WTC11 (cell line): ENCODE results near the gene LTBP3. TPM values are rescaled to one million over a fixed set of nuclear protein-coding genes. Genes with fewer than 3 reads are reported as not detected.

Source experiments
- ATF1 ChIP-seq: sonication (generic); formaldehyde crosslinking; IDR thresholded peaks from 2 replicates; pipeline ENCODE4 v1.8.1; 2023; ENCODE audit warnings: mild to moderate bottlenecking, moderate library complexity, missing genetic modification reagents
- CREM ChIP-seq: sonication (generic); formaldehyde crosslinking; IDR thresholded peaks from 2 replicates; pipeline ENCODE4 v1.8.1; 2022; ENCODE audit warnings: mild to moderate bottlenecking, missing genetic modification reagents, moderate library complexity
- ELF4 ChIP-seq: sonication (generic); formaldehyde crosslinking; IDR thresholded peaks from 2 replicates; pipeline ENCODE4 v1.8.1; 2022; ENCODE audit warnings: low read depth, mild to moderate bottlenecking, moderate library complexity, missing genetic modification reagents
- EMX1 ChIP-seq: fragments of 250-450 bp; sonication (Bioruptor Pico); IDR thresholded peaks from 2 replicates; pipeline ENCODE4 v1.8.0; 2021; ENCODE audit warnings: mild to moderate bottlenecking
- IRF2 ChIP-seq: sonication (generic); formaldehyde crosslinking; IDR thresholded peaks from 2 replicates; pipeline ENCODE4 v1.8.0; 2022; ENCODE audit warnings: low read depth, missing genetic modification reagents, borderline replicate concordance
- MYBL2 ChIP-seq: sonication (generic); formaldehyde crosslinking; IDR thresholded peaks from 2 replicates; pipeline ENCODE4 v1.8.1; 2023; ENCODE audit warnings: mild to moderate bottlenecking, moderate library complexity, missing genetic modification reagents
- SMAD3 ChIP-seq: sonication (generic); formaldehyde crosslinking; IDR thresholded peaks from 2 replicates; pipeline ENCODE4 v1.8.0; 2022; ENCODE audit warnings: missing genetic modification reagents, mild to moderate bottlenecking, borderline replicate concordance
- TEAD1 ChIP-seq: sonication (generic); formaldehyde crosslinking; IDR thresholded peaks from 2 replicates; pipeline ENCODE4 v1.8.0; 2022; ENCODE audit warnings: mild to moderate bottlenecking, missing genetic modification reagents
- TEAD4 ChIP-seq: sonication (generic); formaldehyde crosslinking; IDR thresholded peaks from 2 replicates; pipeline ENCODE4 v1.8.0; 2022; ENCODE audit warnings: mild to moderate bottlenecking, missing genetic modification reagents
- TP53 ChIP-seq: sonication (generic); formaldehyde crosslinking; IDR thresholded peaks from 2 replicates; pipeline ENCODE4 v1.8.1; 2023; ENCODE audit warnings: mild to moderate bottlenecking, missing genetic modification reagents
- ZNF121 ChIP-seq: sonication (generic); formaldehyde crosslinking; IDR thresholded peaks from 2 replicates; pipeline ENCODE4 v1.8.0; 2023; ENCODE audit warnings: missing genetic modification reagents
- total RNA-seq: library from RNA; stranded (reverse); gene quantifications from 3 replicates; pipeline ENCODE4 v1.2.3, GENCODE V29; 2021
- TF ChIP-seq, protein P1 (sequence below): sonication (generic); formaldehyde crosslinking; IDR thresholded peaks from 2 replicates; pipeline ENCODE4 v1.8.1; 2022; ENCODE audit warnings: low read depth, missing genetic modification reagents, borderline replicate concordance
- TF ChIP-seq, protein P2 (sequence below): sonication (generic); formaldehyde crosslinking; IDR thresholded peaks from 2 replicates; pipeline ENCODE4 v1.8.0; 2022; ENCODE audit warnings: mild to moderate bottlenecking, missing genetic modification reagents
- TF ChIP-seq, protein P3 (sequence below): sonication (generic); formaldehyde crosslinking; IDR thresholded peaks from 2 replicates; pipeline ENCODE4 v1.8.0; 2022; ENCODE audit warnings: missing genetic modification reagents
- TF ChIP-seq, protein P4 (sequence below): fragments of 250-450 bp; sonication (Bioruptor Pico); conservative IDR thresholded peaks from 2 replicates; pipeline ENCODE4 v1.9.0; 2021; ENCODE audit warnings: mild to moderate bottlenecking
- TF ChIP-seq, protein P5 (sequence below): sonication (generic); formaldehyde crosslinking; IDR thresholded peaks from 2 replicates; pipeline ENCODE4 v1.8.1; 2022; ENCODE audit warnings: low read depth, mild to moderate bottlenecking, moderate library complexity, missing genetic modification reagents, borderline replicate concordance
- TF ChIP-seq, protein P6 (sequence below): sonication (generic); formaldehyde crosslinking; IDR thresholded peaks from 2 replicates; pipeline ENCODE4 v1.8.1; 2022; ENCODE audit warnings: mild to moderate bottlenecking, moderate library complexity, missing genetic modification reagents
- TF ChIP-seq, protein P7 (sequence below): sonication (generic); formaldehyde crosslinking; IDR thresholded peaks from 2 replicates; pipeline ENCODE4 v1.8.0; 2023; ENCODE audit warnings: missing genetic modification reagents, mild to moderate bottlenecking, borderline replicate concordance
- TF ChIP-seq, protein P8 (sequence below): fragments of 250-450 bp; sonication (Bioruptor Pico); IDR thresholded peaks from 2 replicates; pipeline ENCODE4 v2.1.2; 2022; ENCODE audit warnings: mild to moderate bottlenecking, moderate library complexity

Gene LTBP3
- total RNA-seq, 1 experiment from 2014 or later: 20.7 TPM

DNA sequence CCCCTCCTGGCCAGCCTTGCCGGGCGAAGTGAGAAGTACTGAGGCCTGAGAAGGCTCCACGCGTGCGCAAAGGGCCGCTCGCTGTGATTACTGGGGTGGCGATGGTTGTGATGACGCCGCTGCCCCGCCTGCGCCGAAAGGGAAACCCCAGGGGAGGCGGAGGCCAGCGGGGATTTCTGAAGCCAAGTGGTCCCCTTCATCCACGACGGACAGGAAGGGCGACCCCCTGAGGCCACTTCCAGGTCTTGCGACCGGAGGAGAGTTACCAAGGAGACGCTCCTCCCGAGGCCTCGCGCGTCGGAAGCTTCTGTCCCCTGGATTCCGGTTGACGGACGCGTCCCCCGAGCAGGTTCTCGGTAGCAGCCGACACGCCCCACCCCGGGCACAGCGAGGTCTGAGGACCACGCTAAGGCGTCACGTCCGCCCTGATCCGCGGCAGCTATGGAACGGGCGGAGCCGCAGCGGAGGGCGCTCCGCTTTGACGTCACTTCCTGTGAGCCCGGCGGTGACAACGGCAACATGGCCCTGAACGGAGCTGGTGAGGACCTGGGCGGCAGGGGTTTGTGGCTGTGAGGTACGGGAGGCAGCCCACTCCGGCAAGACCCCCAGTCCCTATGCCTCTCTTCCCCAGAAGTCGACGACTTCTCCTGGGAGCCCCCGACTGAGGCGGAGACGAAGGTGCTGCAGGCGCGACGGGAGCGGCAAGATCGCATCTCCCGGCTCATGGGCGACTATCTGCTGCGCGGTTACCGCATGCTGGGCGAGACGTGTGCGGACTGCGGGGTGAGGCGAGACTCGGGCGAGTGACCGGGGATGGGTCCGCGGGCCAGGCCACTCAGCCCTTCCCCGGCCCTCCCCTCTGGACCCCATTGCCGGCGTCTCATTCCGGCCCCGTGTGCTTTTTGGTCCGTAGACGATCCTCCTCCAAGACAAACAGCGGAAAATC is 12.1 kb upstream of the LTBP3 start, which contains the start of gene ZNRD2 (continued):
- TF ChIP-seq, protein P1, sequence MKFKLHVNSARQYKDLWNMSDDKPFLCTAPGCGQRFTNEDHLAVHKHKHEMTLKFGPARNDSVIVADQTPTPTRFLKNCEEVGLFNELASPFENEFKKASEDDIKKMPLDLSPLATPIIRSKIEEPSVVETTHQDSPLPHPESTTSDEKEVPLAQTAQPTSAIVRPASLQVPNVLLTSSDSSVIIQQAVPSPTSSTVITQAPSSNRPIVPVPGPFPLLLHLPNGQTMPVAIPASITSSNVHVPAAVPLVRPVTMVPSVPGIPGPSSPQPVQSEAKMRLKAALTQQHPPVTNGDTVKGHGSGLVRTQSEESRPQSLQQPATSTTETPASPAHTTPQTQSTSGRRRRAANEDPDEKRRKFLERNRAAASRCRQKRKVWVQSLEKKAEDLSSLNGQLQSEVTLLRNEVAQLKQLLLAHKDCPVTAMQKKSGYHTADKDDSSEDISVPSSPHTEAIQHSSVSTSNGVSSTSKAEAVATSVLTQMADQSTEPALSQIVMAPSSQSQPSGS: no peak
- TF ChIP-seq, protein P2, sequence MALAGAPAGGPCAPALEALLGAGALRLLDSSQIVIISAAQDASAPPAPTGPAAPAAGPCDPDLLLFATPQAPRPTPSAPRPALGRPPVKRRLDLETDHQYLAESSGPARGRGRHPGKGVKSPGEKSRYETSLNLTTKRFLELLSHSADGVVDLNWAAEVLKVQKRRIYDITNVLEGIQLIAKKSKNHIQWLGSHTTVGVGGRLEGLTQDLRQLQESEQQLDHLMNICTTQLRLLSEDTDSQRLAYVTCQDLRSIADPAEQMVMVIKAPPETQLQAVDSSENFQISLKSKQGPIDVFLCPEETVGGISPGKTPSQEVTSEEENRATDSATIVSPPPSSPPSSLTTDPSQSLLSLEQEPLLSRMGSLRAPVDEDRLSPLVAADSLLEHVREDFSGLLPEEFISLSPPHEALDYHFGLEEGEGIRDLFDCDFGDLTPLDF (CRISPR knock-in tag): no peak
- TF ChIP-seq ATF1 (CRISPR knock-in tag) (peak; percentile 98; the same call in 1 of the 2 replicates), TEAD4 (no peak), SMAD3 (CRISPR knock-in tag) (peak; percentile 77; the same call in 1 of the 2 replicates), TP53 (CRISPR knock-in tag) (no peak), MYBL2 (CRISPR knock-in tag) (peak; percentile 66; the same call in 1 of the 2 replicates), TEAD1 (CRISPR knock-in tag) (peak; percentile 67), EMX1 (CRISPR knock-in tag) (no peak; the same call in 1 of the 2 replicates), ELF4 (CRISPR knock-in tag) (no peak), CREM (CRISPR knock-in tag) (peak; percentile 100), ZNF121 (CRISPR knock-in tag) (0 out of 2 replicates have a peak, but pooled peaks have one; percentile 19), IRF2 (CRISPR knock-in tag) (no peak)
- TF ChIP-seq, protein P3, sequence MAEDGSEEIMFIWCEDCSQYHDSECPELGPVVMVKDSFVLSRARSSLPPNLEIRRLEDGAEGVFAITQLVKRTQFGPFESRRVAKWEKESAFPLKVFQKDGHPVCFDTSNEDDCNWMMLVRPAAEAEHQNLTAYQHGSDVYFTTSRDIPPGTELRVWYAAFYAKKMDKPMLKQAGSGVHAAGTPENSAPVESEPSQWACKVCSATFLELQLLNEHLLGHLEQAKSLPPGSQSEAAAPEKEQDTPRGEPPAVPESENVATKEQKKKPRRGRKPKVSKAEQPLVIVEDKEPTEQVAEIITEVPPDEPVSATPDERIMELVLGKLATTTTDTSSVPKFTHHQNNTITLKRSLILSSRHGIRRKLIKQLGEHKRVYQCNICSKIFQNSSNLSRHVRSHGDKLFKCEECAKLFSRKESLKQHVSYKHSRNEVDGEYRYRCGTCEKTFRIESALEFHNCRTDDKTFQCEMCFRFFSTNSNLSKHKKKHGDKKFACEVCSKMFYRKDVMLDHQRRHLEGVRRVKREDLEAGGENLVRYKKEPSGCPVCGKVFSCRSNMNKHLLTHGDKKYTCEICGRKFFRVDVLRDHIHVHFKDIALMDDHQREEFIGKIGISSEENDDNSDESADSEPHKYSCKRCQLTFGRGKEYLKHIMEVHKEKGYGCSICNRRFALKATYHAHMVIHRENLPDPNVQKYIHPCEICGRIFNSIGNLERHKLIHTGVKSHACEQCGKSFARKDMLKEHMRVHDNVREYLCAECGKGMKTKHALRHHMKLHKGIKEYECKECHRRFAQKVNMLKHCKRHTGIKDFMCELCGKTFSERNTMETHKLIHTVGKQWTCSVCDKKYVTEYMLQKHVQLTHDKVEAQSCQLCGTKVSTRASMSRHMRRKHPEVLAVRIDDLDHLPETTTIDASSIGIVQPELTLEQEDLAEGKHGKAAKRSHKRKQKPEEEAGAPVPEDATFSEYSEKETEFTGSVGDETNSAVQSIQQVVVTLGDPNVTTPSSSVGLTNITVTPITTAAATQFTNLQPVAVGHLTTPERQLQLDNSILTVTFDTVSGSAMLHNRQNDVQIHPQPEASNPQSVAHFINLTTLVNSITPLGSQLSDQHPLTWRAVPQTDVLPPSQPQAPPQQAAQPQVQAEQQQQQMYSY (CRISPR knock-in tag): peak; percentile 89
- TF ChIP-seq, protein P4, sequence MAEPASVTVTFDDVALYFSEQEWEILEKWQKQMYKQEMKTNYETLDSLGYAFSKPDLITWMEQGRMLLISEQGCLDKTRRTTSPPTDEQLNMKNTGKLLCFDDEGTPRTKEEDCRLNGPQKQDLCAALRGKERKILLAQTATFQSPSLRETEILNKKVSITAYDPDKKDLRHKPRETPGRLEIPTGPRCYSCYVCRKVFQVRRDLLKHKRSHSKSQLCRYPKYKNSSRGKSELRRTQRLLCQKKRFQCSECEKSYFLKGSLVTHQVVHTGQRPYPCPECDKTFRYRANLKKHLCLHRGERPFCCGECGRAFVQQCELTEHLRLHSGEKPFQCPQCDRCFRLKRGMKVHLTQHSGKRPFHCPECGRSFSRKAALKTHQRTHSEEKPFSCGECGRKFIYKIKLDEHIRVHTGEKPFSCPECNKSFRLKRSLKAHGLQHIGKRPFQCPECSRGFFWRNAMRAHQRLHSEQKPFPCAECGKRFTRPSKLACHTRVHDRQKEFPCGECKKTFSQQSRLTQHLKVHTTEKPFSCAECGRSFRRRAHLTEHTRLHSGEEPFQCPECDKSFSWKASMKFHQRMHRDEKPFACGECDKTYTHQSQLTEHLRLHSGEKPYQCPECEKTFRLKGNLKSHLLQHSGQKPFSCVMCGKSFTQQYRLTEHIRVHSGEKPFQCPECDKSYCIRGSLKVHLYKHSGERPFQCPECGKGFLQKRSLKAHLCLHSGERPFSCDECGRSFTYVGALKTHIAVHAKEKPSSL (CRISPR knock-in tag): no peak
- TF ChIP-seq, protein P5, sequence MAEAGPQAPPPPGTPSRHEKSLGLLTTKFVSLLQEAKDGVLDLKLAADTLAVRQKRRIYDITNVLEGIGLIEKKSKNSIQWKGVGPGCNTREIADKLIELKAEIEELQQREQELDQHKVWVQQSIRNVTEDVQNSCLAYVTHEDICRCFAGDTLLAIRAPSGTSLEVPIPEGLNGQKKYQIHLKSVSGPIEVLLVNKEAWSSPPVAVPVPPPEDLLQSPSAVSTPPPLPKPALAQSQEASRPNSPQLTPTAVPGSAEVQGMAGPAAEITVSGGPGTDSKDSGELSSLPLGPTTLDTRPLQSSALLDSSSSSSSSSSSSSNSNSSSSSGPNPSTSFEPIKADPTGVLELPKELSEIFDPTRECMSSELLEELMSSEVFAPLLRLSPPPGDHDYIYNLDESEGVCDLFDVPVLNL (CRISPR knock-in tag): no peak
- TF ChIP-seq, protein P6, sequence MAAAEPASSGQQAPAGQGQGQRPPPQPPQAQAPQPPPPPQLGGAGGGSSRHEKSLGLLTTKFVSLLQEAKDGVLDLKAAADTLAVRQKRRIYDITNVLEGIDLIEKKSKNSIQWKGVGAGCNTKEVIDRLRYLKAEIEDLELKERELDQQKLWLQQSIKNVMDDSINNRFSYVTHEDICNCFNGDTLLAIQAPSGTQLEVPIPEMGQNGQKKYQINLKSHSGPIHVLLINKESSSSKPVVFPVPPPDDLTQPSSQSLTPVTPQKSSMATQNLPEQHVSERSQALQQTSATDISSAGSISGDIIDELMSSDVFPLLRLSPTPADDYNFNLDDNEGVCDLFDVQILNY: peak; percentile 69; the same call in 1 of the 2 replicates
- TF ChIP-seq, protein P7, sequence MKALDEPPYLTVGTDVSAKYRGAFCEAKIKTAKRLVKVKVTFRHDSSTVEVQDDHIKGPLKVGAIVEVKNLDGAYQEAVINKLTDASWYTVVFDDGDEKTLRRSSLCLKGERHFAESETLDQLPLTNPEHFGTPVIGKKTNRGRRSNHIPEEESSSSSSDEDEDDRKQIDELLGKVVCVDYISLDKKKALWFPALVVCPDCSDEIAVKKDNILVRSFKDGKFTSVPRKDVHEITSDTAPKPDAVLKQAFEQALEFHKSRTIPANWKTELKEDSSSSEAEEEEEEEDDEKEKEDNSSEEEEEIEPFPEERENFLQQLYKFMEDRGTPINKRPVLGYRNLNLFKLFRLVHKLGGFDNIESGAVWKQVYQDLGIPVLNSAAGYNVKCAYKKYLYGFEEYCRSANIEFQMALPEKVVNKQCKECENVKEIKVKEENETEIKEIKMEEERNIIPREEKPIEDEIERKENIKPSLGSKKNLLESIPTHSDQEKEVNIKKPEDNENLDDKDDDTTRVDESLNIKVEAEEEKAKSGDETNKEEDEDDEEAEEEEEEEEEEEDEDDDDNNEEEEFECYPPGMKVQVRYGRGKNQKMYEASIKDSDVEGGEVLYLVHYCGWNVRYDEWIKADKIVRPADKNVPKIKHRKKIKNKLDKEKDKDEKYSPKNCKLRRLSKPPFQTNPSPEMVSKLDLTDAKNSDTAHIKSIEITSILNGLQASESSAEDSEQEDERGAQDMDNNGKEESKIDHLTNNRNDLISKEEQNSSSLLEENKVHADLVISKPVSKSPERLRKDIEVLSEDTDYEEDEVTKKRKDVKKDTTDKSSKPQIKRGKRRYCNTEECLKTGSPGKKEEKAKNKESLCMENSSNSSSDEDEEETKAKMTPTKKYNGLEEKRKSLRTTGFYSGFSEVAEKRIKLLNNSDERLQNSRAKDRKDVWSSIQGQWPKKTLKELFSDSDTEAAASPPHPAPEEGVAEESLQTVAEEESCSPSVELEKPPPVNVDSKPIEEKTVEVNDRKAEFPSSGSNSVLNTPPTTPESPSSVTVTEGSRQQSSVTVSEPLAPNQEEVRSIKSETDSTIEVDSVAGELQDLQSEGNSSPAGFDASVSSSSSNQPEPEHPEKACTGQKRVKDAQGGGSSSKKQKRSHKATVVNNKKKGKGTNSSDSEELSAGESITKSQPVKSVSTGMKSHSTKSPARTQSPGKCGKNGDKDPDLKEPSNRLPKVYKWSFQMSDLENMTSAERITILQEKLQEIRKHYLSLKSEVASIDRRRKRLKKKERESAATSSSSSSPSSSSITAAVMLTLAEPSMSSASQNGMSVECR: peak; percentile 87; the same call in 1 of the 2 replicates
- TF ChIP-seq, protein P8, sequence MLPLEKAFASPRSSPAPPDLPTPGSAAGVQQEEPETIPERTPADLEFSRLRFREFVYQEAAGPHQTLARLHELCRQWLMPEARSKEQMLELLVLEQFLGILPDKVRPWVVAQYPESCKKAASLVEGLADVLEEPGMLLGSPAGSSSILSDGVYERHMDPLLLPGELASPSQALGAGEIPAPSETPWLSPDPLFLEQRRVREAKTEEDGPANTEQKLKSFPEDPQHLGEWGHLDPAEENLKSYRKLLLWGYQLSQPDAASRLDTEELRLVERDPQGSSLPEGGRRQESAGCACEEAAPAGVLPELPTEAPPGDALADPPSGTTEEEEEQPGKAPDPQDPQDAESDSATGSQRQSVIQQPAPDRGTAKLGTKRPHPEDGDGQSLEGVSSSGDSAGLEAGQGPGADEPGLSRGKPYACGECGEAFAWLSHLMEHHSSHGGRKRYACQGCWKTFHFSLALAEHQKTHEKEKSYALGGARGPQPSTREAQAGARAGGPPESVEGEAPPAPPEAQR (CRISPR knock-in tag): no peak
